Activated CD4-positive, CD25-positive, alpha-beta regulatory T cell treated with anti-CD3 and anti-CD28 coated beads, Interleukin-2, amount 50 U/mL, for 72 hours (primary cell): ENCODE measurements around the gene NPIPB8.
"Not testable (repeated sequence)": the region's sequence is repeated elsewhere in the genome, so short reads cannot be mapped to it uniquely, and the experiment has no call there.

ENCODE experiments used
- DNase-seq: peaks from one replicate; pipeline ENCODE4 v3.0.0; 2021

The NPIPB8 gene

DNA sequence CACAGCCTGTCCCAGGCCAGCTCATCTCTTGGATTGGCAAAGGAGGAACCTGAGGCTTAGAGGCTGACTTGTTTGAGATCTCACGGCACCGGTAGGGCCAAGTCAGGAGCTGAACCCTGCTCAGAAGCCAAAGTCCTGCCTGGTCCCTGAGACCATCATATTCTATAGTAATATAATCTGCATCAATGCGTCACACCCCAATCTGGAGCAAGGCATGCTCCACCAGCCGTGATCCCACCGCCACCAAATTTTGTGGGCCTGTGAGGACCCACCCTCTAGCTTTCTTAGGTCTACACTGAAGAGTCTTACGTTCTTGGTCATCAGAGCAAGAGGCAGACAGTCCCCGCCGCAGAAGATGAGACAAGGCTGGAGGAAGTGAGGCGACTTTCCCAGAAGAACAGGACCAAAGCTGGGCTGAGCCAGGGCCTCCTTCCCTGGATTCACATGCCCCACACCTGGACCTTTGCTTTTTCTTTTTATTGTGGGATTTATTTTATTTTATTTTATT is 30.7 kb upstream of the NPIPB8 start:
- DNase-seq = no peak

DNA sequence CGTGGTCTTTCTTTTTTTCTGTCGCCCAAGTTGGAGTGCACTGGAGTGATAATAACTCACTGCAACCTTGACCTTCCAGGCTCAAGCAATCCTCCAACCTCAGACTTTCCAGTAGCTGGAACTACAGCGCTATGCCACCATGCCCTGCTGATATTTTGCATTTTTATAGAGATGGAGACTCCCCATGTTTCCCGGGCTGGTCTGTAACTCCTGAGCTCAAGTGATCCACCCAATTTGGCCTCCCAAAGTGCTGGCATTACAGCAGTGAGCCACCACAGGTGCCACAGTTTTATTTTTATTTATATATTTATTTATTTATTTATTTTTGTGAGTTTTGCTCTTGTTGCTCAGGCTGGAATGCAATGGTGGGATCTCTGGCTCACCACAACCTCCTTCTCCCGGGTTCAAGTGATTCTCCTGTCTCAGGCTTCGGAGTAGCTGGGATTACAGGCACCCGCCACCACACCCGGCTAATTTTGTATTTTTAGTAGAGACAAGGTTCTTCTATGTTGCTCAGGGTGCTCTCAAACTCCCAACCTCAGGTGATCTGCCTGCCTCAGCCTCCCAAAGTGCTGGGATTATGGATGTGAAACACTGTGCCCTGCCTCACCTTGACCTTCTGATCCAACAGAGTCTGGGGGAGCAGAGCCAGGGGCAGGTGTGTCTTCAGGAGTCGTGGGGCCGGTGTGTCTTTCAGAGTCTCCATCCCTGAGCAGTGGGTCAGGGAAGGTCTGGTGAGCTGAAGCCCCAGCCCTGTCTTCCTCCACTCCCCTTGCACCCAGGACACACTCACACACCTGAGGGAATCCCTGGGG is 30.0 kb upstream of the NPIPB8 start:
- DNase-seq = not testable (repeated sequence)

- peak; percentile 24 for DNase-seq
These were observed 29.4 kb upstream of the NPIPB8 start for GRCh38 chr16:28608496-28608808.

DNA sequence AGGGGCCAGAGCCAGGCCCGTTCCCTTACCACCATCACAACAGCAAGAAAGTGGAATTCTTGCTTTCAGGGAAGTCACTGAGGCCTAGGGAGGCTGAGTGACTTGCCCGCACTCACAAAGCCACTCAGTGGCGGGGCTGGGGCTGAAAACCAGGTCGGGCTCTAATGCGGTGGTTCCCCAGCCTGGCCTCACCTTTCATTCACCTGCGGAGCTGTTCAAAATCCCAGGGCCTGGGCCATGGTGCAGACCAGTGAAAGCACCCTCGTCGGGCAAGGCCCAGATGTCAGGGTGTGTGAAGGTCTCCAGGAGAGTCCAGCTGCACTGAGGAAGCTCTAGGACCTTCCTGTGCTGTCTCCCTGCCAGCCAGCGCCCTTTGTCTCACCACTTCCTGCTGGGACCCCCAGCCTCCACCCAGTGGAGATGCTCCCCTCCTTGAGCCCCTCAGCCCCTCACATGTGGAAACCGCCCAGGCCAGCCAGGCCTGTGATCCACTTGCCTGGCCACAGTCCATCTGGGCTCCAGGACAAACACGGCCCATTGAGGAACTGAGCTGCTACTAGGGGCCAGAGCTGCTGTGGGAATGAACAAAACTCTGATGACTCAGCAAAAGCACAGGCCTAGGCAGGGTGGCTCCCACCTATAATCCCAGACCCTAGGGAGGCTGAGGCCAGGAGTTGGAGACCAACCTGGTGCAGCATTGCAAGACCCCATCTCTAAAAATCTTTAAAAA is 28.8 kb upstream of the NPIPB8 start:
- peak; percentile 27 for DNase-seq

- DNase-seq = peak; percentile 30
These were observed 28.0 kb upstream of the NPIPB8 start, which contains the start of gene SULT1A1 for GRCh38 chr16:28609631-28610594. TSS of gene SULT1A1 (minus strand) at chr16:28610044. CDS start at chr16:28608855, 1,189 bp downstream.

- DNase-seq = no peak
These were observed 27.2 kb upstream of the NPIPB8 start for GRCh38 chr16:28610595-28611191.

DNA sequence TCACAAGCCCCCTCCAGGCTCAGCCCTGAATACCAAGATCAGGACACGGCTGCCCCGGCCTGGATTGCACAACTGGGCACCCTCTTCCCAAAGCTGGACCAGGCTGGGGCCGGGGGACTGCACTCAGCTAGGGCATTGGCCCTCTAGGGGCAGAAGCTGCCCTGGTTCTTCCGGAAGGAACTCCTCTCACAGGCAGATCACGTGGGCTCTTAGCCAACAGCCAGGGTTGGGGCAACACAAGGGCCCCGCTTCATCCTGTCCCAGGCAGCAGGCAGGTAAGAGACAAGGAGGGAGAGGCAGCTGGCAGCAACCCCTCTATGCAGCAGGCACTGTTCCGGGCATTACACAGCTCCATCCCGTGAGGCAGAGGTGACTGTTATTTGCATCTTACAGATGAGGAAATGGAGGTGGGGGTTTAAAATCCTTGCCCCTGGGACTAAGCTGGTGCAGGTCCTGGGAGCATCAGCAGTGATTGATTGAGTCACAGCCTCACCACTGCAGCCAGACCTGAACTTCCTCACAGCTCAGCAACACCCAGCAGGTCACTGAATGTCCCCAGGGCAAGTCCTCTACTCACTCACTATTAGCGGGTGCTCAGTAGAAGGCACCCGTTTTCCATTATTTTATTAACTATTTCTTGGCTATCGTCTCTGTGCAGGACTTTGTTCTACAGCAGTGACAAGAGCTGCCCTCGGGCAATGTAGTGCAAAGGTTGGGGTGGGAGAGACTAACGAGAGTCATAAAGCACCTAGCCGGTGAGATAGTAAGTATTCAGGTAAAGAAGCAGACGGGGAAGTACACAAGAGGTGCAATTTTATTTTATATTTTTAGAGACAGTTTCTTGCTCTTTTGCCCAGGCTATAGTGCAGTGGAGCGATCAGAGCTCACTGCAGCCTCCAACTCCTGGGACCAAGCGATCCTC is 25.2 kb upstream of the NPIPB8 start:
- DNase-seq = not testable (repeated sequence)

DNA sequence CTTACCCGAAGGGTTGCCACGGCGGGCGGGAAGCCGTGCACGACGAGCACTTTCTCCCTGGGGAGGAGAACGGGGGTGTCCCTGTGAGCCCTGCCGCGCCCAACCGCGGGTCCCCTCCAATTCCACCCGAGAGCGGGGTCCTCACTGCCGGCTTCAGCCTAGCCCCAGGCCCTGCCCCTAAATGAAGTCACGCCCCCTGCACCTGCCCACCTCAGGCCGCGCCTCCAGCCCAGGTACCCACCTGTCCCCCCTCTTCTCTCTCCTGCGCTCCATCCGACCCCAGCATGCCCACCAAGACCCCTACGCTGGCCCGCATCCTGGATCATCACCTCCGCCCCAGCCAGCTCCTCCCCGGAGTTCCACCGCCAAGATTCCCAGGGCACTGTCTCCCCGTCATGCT is 24.0 kb upstream of the NPIPB8 start:
- DNase-seq = not testable (repeated sequence)

- not testable (repeated sequence) for DNase-seq
These were observed 23.3 kb upstream of the NPIPB8 start for GRCh38 chr16:28614561-28614960.

DNA sequence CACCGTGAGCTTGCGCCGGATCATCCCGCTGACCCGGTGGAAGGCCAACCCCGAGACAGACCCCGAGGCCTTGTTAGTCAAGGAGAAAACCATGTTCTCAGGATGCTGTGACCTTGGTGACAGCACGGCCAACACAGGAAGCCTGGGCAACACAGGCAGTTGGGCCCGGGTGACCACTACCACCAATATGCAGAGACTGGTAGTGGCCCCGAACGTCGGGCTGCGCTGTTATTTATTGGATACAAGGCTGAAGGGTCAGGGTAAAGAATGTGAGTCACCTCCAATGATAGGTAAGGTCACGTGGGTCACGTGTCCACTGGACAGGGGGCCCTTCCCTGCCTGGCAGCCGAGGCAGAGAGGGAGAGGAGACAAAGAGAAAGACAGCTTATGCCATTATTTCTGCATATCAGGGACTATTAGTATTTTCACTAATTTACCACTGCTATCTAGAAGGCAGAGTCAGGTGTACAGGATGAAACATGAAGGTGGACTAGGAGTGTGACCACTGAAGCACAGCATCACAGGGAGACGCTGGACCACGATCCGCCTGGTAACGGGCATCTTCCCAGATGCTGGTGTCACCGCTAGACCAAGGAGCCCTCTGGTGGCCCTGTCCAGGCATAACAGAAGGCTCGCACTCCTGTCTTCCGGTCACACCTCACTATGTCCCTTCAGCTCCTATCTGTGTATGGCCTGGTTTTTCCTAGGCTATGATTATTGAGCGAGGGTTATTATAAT is 22.2 kb upstream of the NPIPB8 start:
- not testable (repeated sequence) for DNase-seq

GRCh38 chr16:28616224-28616577 is 21.7 kb upstream of the NPIPB8 start:
- not testable (repeated sequence) for DNase-seq

- DNase-seq = no peak
These were observed 21.2 kb upstream of the NPIPB8 start for GRCh38 chr16:28616636-28617035.

GRCh38 chr16:28617874-28618273 is 20.0 kb upstream of the NPIPB8 start:
- DNase-seq = no peak

DNA sequence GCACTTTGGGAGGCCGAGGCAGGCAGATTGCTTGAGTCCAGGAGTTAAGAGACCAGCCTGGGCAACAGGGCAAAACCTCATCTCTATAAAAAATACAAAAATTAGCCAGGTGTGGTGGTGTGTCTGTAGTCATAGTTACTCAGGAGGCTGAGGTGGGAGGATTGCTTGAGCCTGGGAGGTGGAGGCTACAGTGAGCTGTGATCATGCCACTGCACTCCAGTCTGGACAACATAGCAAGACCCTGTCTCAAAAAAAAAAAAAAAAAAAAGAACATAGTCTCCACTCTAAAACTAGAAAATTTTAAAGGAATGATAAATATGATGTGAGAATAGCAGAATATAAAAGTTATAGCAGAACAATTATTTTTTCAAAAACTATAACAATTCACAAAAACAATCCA is 17.5 kb upstream of the NPIPB8 start:
- not testable (repeated sequence) for DNase-seq

- DNase-seq = no peak
These were observed 16.2 kb upstream of the NPIPB8 start for GRCh38 chr16:28621481-28622155.

DNA sequence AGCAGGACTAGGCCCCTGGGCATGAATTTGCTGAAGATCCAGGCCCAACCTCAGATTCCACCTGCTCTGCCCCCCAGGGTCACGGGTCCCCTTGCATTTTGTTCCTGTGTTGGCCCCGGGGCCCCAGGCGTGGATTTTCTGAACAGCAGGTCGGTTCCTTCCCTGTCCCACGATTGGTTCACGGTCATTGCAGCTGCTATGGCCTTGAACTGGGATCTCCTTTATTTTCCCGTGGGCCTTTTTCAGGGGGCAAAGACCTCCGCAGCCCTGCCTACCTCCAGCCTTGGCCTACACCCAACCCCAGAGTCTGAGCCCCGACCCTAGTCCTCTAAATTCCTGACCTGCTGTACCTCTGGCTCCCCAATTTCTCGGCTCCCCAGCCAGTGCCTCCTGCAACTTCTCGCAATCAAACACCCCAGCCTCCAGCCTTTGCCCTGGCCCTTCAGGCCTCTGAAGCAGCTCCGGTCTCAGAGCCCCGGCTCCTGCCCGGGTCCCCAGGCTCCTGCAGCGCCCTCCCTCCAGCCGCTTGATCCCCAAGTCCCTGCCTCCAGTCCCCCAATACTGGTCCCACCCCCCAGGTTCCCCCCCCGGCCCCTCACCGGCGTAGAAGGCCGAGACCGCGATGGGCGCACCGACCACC is 15.2 kb upstream of the NPIPB8 start:
- DNase-seq = not testable (repeated sequence)

DNA sequence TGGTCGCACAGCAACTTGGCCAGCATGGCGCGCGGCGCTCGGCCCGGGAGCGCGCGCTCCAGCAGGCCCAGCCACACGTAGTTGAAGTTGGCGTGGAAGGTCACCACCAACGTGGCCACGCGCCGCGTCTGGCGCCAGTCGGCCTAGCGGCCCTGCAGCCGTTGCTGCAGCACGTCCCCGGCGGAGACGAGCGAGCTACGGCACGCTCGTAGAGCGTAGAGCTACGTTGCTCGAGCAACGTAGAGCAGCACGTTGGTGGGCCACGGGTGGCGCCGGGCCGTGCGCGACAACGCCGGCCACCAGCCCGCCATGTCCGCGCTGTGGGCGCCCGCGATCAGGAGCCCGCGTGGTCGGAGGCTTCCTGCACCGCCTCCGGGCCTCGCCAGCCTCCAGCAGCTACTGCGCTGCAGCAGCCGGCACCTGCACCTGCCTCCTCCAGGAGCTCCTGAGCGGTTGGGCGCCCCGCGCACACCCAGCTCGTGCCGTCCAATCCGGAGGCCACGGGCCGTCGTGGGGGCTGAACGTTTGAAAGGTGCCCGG is 14.6 kb upstream of the NPIPB8 start:
- peak; percentile 67 for DNase-seq

DNA sequence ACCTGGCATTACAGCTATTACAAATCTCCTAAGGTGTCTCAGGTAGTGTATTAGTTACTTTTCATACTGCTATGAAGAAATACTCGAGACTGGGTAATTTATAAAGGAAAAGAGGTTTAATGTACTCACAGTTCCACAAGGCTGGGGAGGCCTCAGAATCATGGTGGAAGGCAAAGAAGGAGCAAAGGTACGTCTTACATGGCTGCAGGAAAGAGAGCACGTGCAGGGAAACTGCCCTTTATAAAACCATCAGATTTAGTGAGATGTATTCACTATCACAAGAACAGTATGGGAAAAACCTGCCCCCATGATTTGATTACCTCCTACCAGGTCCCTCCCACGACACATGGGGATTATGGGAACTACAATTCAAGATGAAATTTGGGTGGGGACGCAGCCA is 7.0 kb upstream of the NPIPB8 start:
- not testable (repeated sequence) for DNase-seq
